Activated naive CD4-positive, alpha-beta T cell treated with anti-CD3 and anti-CD28 coated beads, Interleukin-2, amount 10 ng/mL, durations not matched to agents 5 hours and 36 hours (primary cell): ENCODE data around the gene TMBIM1. TPM values are rescaled to one million over a fixed set of nuclear protein-coding genes. Genes with fewer than 3 reads are reported as not detected.

Source experiments
- microRNA-seq: library from miRNA; unstranded; fragments of <30 nt; microRNA quantifications from one replicate; pipeline ENCODE4 v1.2.0, GENCODE V29; 2022; ENCODE audit warnings: borderline microRNAs expressed, borderline replicate concordance
- total RNA-seq, 2 experiments: library from RNA; stranded (reverse); gene quantifications; one replicate each; pipeline ENCODE4 v1.2.3, GENCODE V29; 2021

The TMBIM1 gene
- 10 to 100 TPM; 79.6 to 85.0 TPM for total RNA-seq

GRCh38 chr2:218292048-218293014, at the start of gene TMBIM1:
TMBIM1 (minus strand) TSS chr2:218292503; CDS start chr2:218282141, 10,362 bp downstream.

GRCh38 chr2:218269900-218270720, 22.2 kb downstream of the TMBIM1 start, which contains the start of the genes AAMP and PNKD:
AAMP (minus strand) TSS chr2:218270137; CDS start chr2:218270086, 51 bp downstream.
PNKD (plus strand) TSS chr2:218270519; CDS start chr2:218270536, 17 bp downstream.

GRCh38 chr2:218260742-218261422, 31.4 kb downstream of the TMBIM1 start, which contains the start of gene GPBAR1:
GPBAR1 (plus strand) TSS chr2:218261015; CDS start chr2:218262725, 1,710 bp downstream.

Small RNAs within 50 kb of the gene (microRNA-seq; reads per million reads assigned to microRNA genes)
- gene MIR6513: 1.5 reads per million
- not detected for gene MIR6810

Other genes starting within 250 kb of the TMBIM1 start
- gene RUFY4, start 223.2 kb downstream of the TMBIM1 start, total RNA-seq: under 1 TPM; 0.36 to 0.88 TPM
- gene CXCR2, start 166.5 kb downstream of the TMBIM1 start, total RNA-seq: under 1 TPM; 0.17 to 0.43 TPM
- gene CXCR1, start 125.5 kb downstream of the TMBIM1 start, total RNA-seq: under 1 TPM; 0.28 to 0.53 TPM
- gene ARPC2, start 75.3 kb downstream of the TMBIM1 start, total RNA-seq: 100 to 1,000 TPM; 621 to 635 TPM
- under 1 TPM; 0.63 to 0.82 TPM for gene GPBAR1, start 31.5 kb downstream of the TMBIM1 start, total RNA-seq
- 10 to 100 TPM; 45.8 to 46.4 TPM for gene AAMP, start 22.4 kb downstream of the TMBIM1 start, total RNA-seq
- gene PNKD, start 22.0 kb downstream of the TMBIM1 start, total RNA-seq: 10 to 100 TPM; 29.6 to 33.5 TPM
- not detected for gene CATIP, start 64.4 kb upstream of the TMBIM1 start, total RNA-seq
- under 1 TPM; 0.30 to 0.46 TPM for gene SLC11A1, start 89.8 kb upstream of the TMBIM1 start, total RNA-seq
- gene CTDSP1, start 107.4 kb upstream of the TMBIM1 start, total RNA-seq: 100 to 1,000 TPM; 209 to 223 TPM
- gene VIL1, start 126.6 kb upstream of the TMBIM1 start, total RNA-seq: not detected